ENCODE measurements around the gene GATAD2B. TPM values are rescaled to one million over a fixed set of nuclear protein-coding genes. Genes with fewer than 3 reads are reported as not detected.
"Not testable (repeated sequence)": the region's sequence is repeated elsewhere in the genome, so short reads cannot be mapped to it uniquely, and the experiment has no call there.

Gene GATAD2B
- total and polyA plus RNA-seq, 4 donors = 4.6 to 41.7 (median 13.4) TPM

GRCh38 chr1:153849487-153850185 lies 73.1 kb downstream of the GATAD2B start:
- Histone ChIP-seq H3K36me3 (ENCODE audit: control insufficient read depth in 4 of 4, insufficient read depth in 4 of 4, low read length in 4 of 4) (peaks cover 2 to 14% (median 7%) of the 10 kb centered on the region in 4 donors), H3K9ac (ENCODE audit: insufficient read depth in 1 of 2, low read length in 2 of 2) (no peak overlapping the region), H3K9me3 (ENCODE audit: control insufficient read depth in 4 of 4, insufficient read depth in 3 of 4, low read length in 3 of 4) (no peaks in the 10 kb centered on the region), H3K27ac (ENCODE audit: low read depth in 1 of 2, low read length in 1 of 2) (no peak overlapping the region), H3K4me1 (ENCODE audit: control insufficient read depth in 5 of 5, insufficient read depth in 5 of 5, low read length in 5 of 5) (no peaks in the 10 kb centered on the region), H3K4me3 (no peak overlapping the region), H3K27me3 (ENCODE audit: control insufficient read depth in 3 of 3, insufficient read depth in 3 of 3, low read length in 2 of 3) (no peaks in the 10 kb centered on the region)
- no peak for TF ChIP-seq CTCF (IDR thresholded peaks at IDR 0.05; ENCODE audit: control extremely low read depth, extremely low read depth)
- DNase-seq (no peak), ATAC-seq (ENCODE audit: insufficient read depth, low FRiP score) (no peak)
- 47 to 60% methylated on average over 5 of the region's 5 CpGs for WGBS, 2 donors

- no peak for ATAC-seq (ENCODE audit: insufficient read depth, low FRiP score)
- Histone ChIP-seq H3K36me3 (ENCODE audit: control insufficient read depth in 4 of 4, insufficient read depth in 4 of 4, low read length in 4 of 4) (peaks cover 2 to 14% (median 7%) of the 10 kb centered on the region in 4 donors), H3K27me3 (ENCODE audit: control insufficient read depth in 3 of 3, insufficient read depth in 3 of 3, low read length in 2 of 3) (no peaks in the 10 kb centered on the region), H3K9ac (ENCODE audit: insufficient read depth in 1 of 2, low read length in 2 of 2) (no peak overlapping the region), H3K27ac (ENCODE audit: low read depth in 1 of 2, low read length in 1 of 2) (no peak overlapping the region), H3K4me1 (ENCODE audit: control insufficient read depth in 5 of 5, insufficient read depth in 5 of 5, low read length in 5 of 5) (no peaks in the 10 kb centered on the region), H3K4me3 (no peak overlapping the region), H3K9me3 (ENCODE audit: control insufficient read depth in 4 of 4, insufficient read depth in 3 of 4, low read length in 3 of 4) (no peaks in the 10 kb centered on the region)
- no peak for DNase-seq
- TF ChIP-seq CTCF (IDR thresholded peaks at IDR 0.05; ENCODE audit: control extremely low read depth, extremely low read depth) = no peak
- WGBS, 2 donors = 95 to 100% methylated on average over 5 of the region's 5 CpGs
Measured at GRCh38 chr1:153848805-153849204, 74.0 kb downstream of the GATAD2B start.

GRCh38 chr1:153845158-153845557 lies 77.6 kb downstream of the GATAD2B start:
- WGBS, 2 donors = 96 to 98% methylated on average over 3 of the region's 3 CpGs
- H3K9ac ChIP-seq (ENCODE audit: insufficient read depth in 1 of 2, low read length in 2 of 2) = no peak overlapping the region
- peaks cover 0 to 6% (median 0%) of the 10 kb centered on the region in 5 donors for H3K4me1 ChIP-seq (ENCODE audit: control insufficient read depth in 5 of 5, insufficient read depth in 5 of 5, low read length in 5 of 5)
- no peak overlapping the region for H3K27ac ChIP-seq (ENCODE audit: low read depth in 1 of 2, low read length in 1 of 2)
- no peaks in the 10 kb centered on the region for H3K27me3 ChIP-seq (ENCODE audit: control insufficient read depth in 3 of 3, insufficient read depth in 3 of 3, low read length in 2 of 3)
- no peak for DNase-seq
- H3K36me3 ChIP-seq (ENCODE audit: control insufficient read depth in 4 of 4, insufficient read depth in 4 of 4, low read length in 4 of 4) = peaks cover 0 to 3% (median 0%) of the 10 kb centered on the region in 4 donors
- no peak overlapping the region for H3K4me3 ChIP-seq
- TF ChIP-seq CTCF (IDR thresholded peaks at IDR 0.05; ENCODE audit: control extremely low read depth, extremely low read depth) = no peak
- H3K9me3 ChIP-seq (ENCODE audit: control insufficient read depth in 4 of 4, insufficient read depth in 3 of 4, low read length in 3 of 4) = no peaks in the 10 kb centered on the region
- ATAC-seq (ENCODE audit: insufficient read depth, low FRiP score) = no peak

- H3K9ac ChIP-seq (ENCODE audit: insufficient read depth in 1 of 2, low read length in 2 of 2) = not testable (repeated sequence)
Measured at GRCh38 chr1:153844349-153844748, 78.4 kb downstream of the GATAD2B start.

More at GRCh38 chr1:153844349-153844748, 78.4 kb downstream of the GATAD2B start:
- not testable (repeated sequence) for H3K4me1 ChIP-seq (ENCODE audit: control insufficient read depth in 5 of 5, insufficient read depth in 5 of 5, low read length in 5 of 5); H3K27ac ChIP-seq (ENCODE audit: low read depth in 1 of 2, low read length in 1 of 2); ATAC-seq (ENCODE audit: insufficient read depth, low FRiP score); H3K4me3 ChIP-seq; H3K9me3 ChIP-seq (ENCODE audit: control insufficient read depth in 4 of 4, insufficient read depth in 3 of 4, low read length in 3 of 4); H3K27me3 ChIP-seq (ENCODE audit: control insufficient read depth in 3 of 3, insufficient read depth in 3 of 3, low read length in 2 of 3); DNase-seq; H3K36me3 ChIP-seq (ENCODE audit: control insufficient read depth in 4 of 4, insufficient read depth in 4 of 4, low read length in 4 of 4)
- WGBS, 2 donors = 95% methylated on average over 3 of the region's 3 CpGs; no CpG with 5 or more reads in 1 of the 2 donors

All from lung (tissue), 12 donors.